GM12878 (cell line): ENCODE measurements around the gene GATAD2B. TPM values are rescaled to one million over a fixed set of nuclear protein-coding genes. Genes with fewer than 3 reads are reported as not detected.

Experiments used
- CEBPB ChIP-seq, 2 experiments: fragments of 150-350 bp in 1 of 2; IDR thresholded peaks; 2 replicates each; pipeline ENCODE4 v1.6.1; 2012 to 2014; ENCODE audit warnings: low read depth in 2 of 2, low read length in 2 of 2, borderline replicate concordance in 1 of 2, inconsistent platforms in 1 of 2
- CEBPZ ChIP-seq: fragments of 150-350 bp; IDR thresholded peaks from 2 replicates; pipeline ENCODE4 v1.6.1; 2016; ENCODE audit warnings: low read depth, low read length
- CUX1 ChIP-seq: IDR thresholded peaks from 2 replicates; pipeline ENCODE4 v1.6.1; 2012; ENCODE audit warnings: improper control_type of control experiment, low read depth, low read length; ENCODE audit not compliant: insufficient replicate concordance
- ESRRA ChIP-seq: IDR thresholded peaks from 2 replicates; pipeline ENCODE4 v1.6.1; 2012; ENCODE audit warnings: mild to moderate bottlenecking, low read length, improper control_type of control experiment
- HDAC6 ChIP-seq: fragments of 200-600 bp; sonication (generic); IDR thresholded peaks from one replicate; pipeline ENCODE4 v1.8.0; 2017; ENCODE audit warnings: antibody characterized with exemption; ENCODE audit not compliant: unreplicated experiment
- KLF5 ChIP-seq: fragments of 450-650 bp; IDR thresholded peaks from 2 replicates; pipeline ENCODE4 v1.6.1; 2014; ENCODE audit warnings: mild to moderate bottlenecking; ENCODE audit not compliant: partially characterized antibody
- MXI1 ChIP-seq: fragments of 150-350 bp; IDR thresholded peaks from 2 replicates; pipeline ENCODE4 v1.6.1; 2011; ENCODE audit warnings: low read depth, mild to moderate bottlenecking, inconsistent platforms, low read length, improper control_type of control experiment
- NKRF ChIP-seq: fragments of 450-650 bp; conservative IDR thresholded peaks from 2 replicates; pipeline ENCODE4 v1.6.1; 2017; ENCODE audit warnings: mild to moderate bottlenecking, moderate library complexity
- POLR2A ChIP-seq: IDR thresholded peaks from 2 replicates; pipeline ENCODE4 v1.6.1; 2011; ENCODE audit warnings: low read depth, mild to moderate bottlenecking, low read length
- RCOR1 ChIP-seq: conservative IDR thresholded peaks from 2 replicates; pipeline ENCODE4 v1.6.1; 2012; ENCODE audit warnings: low read depth, low read length, improper control_type of control experiment
- STAT1 ChIP-seq: fragments of 450-650 bp; conservative IDR thresholded peaks from 2 replicates; pipeline ENCODE4 v1.6.1; 2014; ENCODE audit warnings: antibody characterized with exemption, mild to moderate bottlenecking
- ZBTB11 ChIP-seq: fragments of 450-650 bp; formaldehyde crosslinking; IDR thresholded peaks from 2 replicates; pipeline ENCODE4 v1.5.0; 2022; ENCODE audit warnings: mild to moderate bottlenecking, missing genetic modification characterization
- ZNF384 ChIP-seq: IDR thresholded peaks from 2 replicates; pipeline ENCODE4 v1.6.1; 2012; ENCODE audit warnings: low read depth, mild to moderate bottlenecking, low read length, improper control_type of control experiment, borderline replicate concordance
- ZZZ3 ChIP-seq: IDR thresholded peaks from 2 replicates; pipeline ENCODE4 v1.6.1; 2011; ENCODE audit warnings: low read depth; ENCODE audit not compliant: control insufficient read depth, insufficient read length
- polyA plus RNA-seq, 11 experiments: library from polyadenylated mRNA; depleted of rRNA in 4 of 11; unstranded in 6 of 11; stranded (reverse) in 5 of 11; fragments of >200 nt; fragmentation: Nextera tagmentation in 4 of 11; fragmentation: Illumina TruSeq in 1 of 11; extraction: Ambion mirVana in 4 of 11; extraction: Trizol in 1 of 11; gene quantifications; 1 replicate in 1 of 11; 2 replicates in 10 of 11; pipeline versions ENCODE4 v1.2.1 to v1.2.3, GENCODE V29; 2011 to 2016; ENCODE audit warnings: inconsistent platforms in 2 of 11, missing spikeins in 2 of 11, low read depth in 1 of 11
- total RNA-seq, 4 experiments: library from RNA; depleted of rRNA in 3 of 4; stranded (reverse); fragments of >200 nt in 3 of 4; fragmentation: Illumina TruSeq in 1 of 4; extraction: Trizol in 1 of 4; gene quantifications; 2 replicates each; pipeline versions ENCODE4 v1.2.1 to v1.2.3, GENCODE V29; 2013 to 2021

GATAD2B gene
- total and polyA plus RNA-seq, 10 of the 15 experiments (the other 5 are each of a cell fraction or from before 2014, with no cell fraction given), result 2.4 to 63.1 (median 8.7) TPM

GRCh38 chr1:153783233-153784190 lies 139.3 kb downstream of the GATAD2B start (continued):
- TF ChIP-seq ZBTB11 (CRISPR knock-in tag) (no peak), ZNF384 (no peak), POLR2A (peak; percentile 93), ESRRA (no peak), ZZZ3 (no peak), MXI1 (peak; percentile 60), RCOR1 (no peak), CEBPZ (no peak), HDAC6 (no peak), STAT1 (peak; percentile 87; the same call in 1 of the 2 replicates), CEBPB (IDR thresholded peaks at IDR 0.05; ENCODE audit: borderline replicate concordance in 1 of 2, low read depth in 2 of 2, low read length in 2 of 2) (no peak), KLF5 (no peak), NKRF (peak; percentile 43; the same call in 1 of the 2 replicates), CUX1 (no peak)
